Measurements from ENCODE around the gene DYNC1I2.
"Not testable (repeated sequence)": the region's sequence is repeated elsewhere in the genome, so short reads cannot be mapped to it uniquely, and the experiment has no call there.

DYNC1I2 gene

DNA sequence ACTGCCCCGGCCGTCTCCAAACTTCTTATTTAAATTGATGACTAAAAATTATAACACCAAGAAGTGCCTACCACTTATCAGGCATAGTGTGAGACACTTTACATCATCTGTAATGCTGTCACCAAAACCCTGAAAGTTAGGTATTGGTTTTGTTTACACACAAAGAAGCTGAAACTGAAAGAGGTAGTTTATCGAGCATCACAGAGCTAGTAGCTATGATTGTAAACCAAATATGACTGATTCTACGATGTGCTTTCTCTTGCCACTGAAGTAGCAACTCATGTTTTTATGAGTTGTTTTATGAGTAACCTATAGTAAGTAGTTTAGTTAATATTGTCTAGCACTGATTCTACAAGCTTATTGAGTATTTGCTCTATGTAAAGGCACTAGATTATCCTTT lies 31.5 kb downstream of the DYNC1I2 start:
- DNase-seq, result no peak

DNA sequence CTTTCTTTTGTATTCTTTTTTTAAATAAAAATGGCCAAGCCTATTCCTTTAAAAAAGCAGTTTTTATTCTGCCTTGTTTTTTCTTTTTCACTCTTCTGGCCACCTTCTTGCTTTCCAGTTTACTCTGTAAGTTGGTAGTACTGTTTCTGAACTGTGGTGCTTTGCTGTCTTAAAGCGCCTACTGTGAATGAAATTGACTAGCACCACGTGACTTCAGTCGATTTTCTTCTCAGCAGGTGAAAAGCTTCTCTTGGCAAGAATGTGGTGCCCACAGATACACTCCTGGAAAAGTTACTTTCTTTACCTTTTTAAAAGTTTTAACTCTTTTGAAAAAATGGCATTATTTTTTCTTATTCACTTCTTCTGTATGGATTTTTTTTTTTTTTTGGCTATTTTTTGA lies 32.4 kb downstream of the DYNC1I2 start:
- DNase-seq, result no peak

GRCh38 chr2:171723716-171724683 lies 36.7 kb downstream of the DYNC1I2 start:
- no peak for DNase-seq

- no peak for DNase-seq
Measured at GRCh38 chr2:171726847-171727450, 39.7 kb downstream of the DYNC1I2 start.

GRCh38 chr2:171728989-171729951 lies 42.0 kb downstream of the DYNC1I2 start:
- no peak for DNase-seq

GRCh38 chr2:171729952-171730317 lies 42.7 kb downstream of the DYNC1I2 start:
- no peak for DNase-seq

DNA sequence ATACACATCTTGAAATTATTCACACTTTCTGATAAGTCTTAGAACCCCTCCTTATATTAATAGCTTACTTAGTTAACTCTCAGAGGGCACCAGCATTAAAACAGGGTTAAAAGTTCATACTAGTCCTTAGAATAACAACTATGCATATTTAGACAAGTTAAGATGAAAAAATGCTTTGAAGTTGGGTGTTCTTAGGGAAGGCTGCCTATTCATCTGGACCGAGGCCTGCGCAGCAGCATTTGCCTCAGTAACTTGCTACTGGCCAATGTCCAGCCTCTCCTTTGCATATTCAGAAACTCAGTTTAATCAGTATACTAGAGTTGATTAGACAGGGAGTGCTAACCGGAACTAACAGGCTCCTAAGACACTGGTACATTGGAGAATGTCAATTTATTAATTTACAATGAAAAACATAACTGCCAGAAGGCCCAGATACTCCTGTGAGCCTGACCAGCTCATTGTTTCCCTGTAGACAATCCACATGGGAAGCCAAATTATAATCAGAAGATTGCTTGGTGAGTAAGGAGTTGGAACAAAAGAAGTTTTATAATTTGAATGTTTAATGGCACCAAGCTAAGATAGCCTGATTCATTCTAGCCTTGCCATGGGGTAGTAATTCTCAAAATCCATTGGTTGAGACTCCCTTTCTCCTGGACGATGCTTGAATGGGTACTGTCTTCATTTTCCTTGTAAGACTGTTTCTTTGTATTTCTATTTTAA lies 48.9 kb downstream of the DYNC1I2 start:
- no peak for DNase-seq

- DNase-seq, result no peak
Measured at GRCh38 chr2:171741189-171741588, 53.9 kb downstream of the DYNC1I2 start.

GRCh38 chr2:171742760-171743159 lies 55.5 kb downstream of the DYNC1I2 start:
- no peak for DNase-seq

DNA sequence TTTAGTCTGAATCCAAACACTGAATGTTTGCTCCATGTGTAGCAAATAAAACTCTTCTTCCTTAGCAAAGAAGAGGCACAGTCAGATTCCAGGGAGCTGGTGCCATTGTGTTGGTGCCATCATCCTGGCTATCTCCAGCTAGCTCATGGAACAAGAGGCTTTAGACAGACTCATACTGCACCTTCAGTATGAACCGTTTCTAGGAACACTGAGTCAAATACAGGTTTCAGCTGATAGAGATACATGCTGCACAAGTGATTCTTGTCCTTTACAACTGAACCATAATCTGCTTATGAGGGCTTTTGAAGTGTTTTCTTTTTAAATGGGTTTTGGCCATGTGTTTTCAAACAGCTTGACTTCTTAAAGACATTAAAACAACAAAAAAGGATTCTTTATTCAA lies 57.9 kb downstream of the DYNC1I2 start:
- no peak for DNase-seq

DNA sequence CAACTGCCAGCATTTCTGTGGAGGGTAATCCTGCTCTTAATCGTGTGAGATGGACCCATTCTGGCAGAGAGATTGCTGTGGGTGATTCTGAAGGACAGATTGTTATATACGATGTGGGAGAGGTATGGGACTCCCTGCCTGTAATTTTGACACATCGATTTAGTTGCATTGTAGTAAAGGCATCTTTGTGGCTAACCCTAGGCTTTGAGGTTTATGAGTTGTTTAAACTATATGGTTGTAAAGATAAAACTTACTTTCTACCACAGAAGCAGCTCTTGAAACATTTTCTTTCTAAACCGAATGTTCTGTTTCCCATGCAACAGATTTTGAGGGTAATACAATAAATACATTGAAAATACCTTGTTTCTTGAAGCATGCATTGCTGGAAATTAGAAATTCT lies 58.5 kb downstream of the DYNC1I2 start:
- no peak for DNase-seq

DNA sequence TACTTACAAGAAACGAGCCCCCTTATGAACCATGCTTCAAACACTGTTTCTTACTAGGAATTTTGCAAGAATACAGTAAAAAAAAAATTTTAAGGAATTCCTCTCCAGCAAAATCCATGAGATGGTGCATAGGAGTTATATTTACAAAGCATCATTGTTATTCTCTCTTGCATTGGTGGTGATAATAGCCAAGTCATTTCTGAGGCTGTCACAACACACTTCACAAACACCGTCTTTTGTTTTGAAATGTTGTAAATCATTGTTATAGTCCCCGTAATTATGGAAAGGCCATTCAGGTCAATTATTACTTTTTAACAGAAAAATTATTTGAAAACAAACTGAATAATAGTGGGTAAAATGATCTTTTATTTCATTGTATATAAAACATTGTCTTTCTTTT lies 60.1 kb downstream of the DYNC1I2 start:
- DNase-seq, result no peak

- DNase-seq, result no peak
Measured at GRCh38 chr2:171754254-171754939, 67.1 kb downstream of the DYNC1I2 start.

- not testable (repeated sequence) for DNase-seq
Measured at GRCh38 chr2:171758762-171759161, 71.5 kb downstream of the DYNC1I2 start.

- not testable (repeated sequence) for DNase-seq
Measured at GRCh38 chr2:171761176-171761575, 73.9 kb downstream of the DYNC1I2 start.

DNA sequence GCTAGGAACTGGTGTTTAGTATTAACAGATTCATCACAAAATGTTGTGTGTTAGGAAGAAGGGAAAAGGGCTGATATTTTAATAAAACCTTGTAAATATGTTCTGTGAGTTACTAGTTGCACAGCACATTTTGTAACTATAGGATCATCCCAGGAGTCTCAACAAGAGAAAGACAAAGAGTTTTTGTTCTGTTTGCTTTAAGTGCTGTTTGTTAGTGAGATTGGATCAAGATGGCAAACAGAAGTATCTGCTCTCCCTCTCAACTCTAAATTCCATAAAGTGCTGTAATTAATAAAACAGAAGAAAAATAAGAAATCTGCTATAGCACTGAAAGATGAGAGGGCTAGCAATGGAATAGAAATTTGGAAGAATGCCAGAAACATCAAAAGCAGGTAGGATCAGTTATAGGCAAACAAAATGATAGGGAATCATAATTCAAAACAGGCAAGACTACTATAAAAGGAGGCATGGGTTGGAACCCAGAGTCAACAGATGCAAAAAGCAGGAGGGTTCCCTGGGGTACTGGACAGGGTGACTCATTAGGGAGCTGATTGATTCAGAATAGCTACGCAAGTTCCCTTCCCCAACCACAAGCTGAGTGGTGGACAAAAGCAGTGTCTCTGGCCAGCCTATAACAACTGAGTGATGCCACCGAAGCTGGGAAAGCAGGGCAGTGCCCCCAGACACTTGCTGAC lies 75.8 kb downstream of the DYNC1I2 start:
- DNase-seq, result no peak

DNA sequence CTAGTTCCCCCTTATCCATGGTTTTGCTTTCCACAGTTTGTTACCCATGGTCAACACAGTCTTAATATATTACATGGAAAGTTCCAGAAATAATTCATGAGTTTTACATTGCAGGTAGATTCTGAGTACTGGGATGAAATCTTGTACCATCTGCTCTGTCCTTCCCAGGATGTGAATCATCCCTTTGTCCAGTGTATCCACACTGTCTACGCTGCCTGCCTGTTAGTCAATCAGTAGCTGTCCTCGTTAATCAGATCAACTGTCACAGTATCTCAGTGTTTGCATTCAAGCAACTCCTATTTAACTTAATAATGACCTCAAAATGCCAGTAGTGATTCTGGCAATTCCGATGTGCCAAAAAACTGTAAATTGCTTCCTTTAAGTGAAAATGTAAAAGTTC lies 76.3 kb downstream of the DYNC1I2 start:
- DNase-seq, result no peak

DNA sequence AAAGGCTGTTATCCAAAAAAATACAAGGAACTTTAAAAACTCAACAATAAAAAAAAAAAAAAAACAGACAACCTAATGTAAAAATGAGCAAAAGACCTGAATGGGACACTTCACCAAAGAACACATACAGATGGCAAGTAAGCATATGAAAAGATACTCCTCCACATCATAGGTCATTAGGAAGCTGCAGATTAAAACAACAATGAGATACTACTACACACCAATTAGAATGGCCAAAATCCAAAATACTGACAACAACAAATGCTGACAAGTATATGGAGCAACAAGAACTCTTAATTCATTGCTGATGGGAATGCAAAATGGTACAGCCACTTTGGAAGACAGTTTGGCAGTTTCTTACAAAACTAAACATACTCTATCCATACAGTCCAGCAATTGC lies 84.2 kb downstream of the DYNC1I2 start:
- no peak for DNase-seq

GRCh38 chr2:171772373-171772772 lies 85.1 kb downstream of the DYNC1I2 start:
- no peak for DNase-seq

GRCh38 chr2:171774581-171774980 lies 87.3 kb downstream of the DYNC1I2 start:
- DNase-seq, result not testable (repeated sequence)

GRCh38 chr2:171778515-171778914 lies 91.2 kb downstream of the DYNC1I2 start:
- no peak for DNase-seq

All from activated gamma-delta T cell treated with Interleukin-2 at 50 U/mL for 16 hours (primary cell).